ENCODE data around the gene FCER2. TPM values are rescaled to one million over a fixed set of nuclear protein-coding genes. Genes with fewer than 3 reads are reported as not detected.
"Not testable (repeated sequence)": the region's sequence is repeated elsewhere in the genome, so short reads cannot be mapped to it uniquely, and the experiment has no call there.

FCER2 gene
- total RNA-seq, 1 donor from 2014 or later = 0.46 TPM

DNA sequence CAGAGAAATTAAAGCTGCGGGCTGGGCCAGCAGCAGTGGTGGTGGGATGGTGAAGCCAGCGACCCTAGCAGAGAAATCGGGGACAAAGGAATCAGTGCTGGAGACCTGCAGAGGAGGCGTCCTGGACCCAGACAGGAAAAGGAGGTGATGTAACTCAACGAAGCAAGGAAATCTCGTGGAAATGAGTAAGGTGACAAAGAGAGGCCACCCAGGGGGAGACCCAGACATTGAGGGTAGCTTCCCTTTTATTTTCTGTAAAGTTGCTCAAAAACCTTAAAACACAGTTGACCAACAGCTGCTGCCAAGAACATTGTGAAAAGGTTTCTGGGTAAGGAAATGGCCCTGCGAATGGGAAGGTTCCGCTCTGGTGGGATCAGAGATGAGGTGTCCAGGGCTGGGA lies 46.4 kb downstream of the FCER2 start:
- Mint-ChIP-seq H3K36me3 (ENCODE audit: low read depth) (no peaks in the 10 kb centered on the region), H3K9me3 (no peaks in the 10 kb centered on the region), H3K4me3 (ENCODE audit: low read depth) (no peak overlapping the region), H3K4me1 (ENCODE audit: low read depth) (peaks cover 22% of the 10 kb centered on the region), H3K27ac (no peak overlapping the region), H3K27me3 (ENCODE audit: low read depth) (peaks cover 3% of the 10 kb centered on the region)
- DNase-seq (ENCODE audit: low spot score) = no peak
- intact Hi-C loops (cut with micrococcal nuclease) = no loop called here

DNA sequence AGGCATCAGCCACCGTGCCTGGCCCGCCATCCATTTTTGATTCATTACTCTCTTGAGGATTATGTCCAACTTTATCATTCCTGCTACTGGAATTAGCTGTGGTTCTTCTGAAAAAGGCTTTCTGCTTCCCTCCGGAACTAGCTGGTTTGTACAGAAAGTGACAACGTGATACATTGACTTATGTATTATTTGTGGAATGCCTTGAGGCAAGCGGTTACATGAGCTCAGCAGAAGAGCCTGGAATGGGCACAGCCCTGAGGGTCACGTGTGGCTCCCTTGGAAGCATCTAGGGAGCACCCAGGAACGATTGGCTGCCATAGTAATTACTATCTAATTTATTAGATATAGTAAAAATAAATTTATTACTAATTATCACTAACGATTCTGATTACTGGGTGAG lies 47.5 kb downstream of the FCER2 start:
- Mint-ChIP-seq H3K4me3 (ENCODE audit: low read depth) (no peak overlapping the region), H3K4me1 (ENCODE audit: low read depth) (peaks cover 22% of the 10 kb centered on the region), H3K27me3 (ENCODE audit: low read depth) (peaks cover 3% of the 10 kb centered on the region), H3K36me3 (ENCODE audit: low read depth) (no peaks in the 10 kb centered on the region), H3K27ac (no peak overlapping the region), H3K9me3 (no peaks in the 10 kb centered on the region)
- no peak for DNase-seq (ENCODE audit: low spot score)
- intact Hi-C loops (cut with micrococcal nuclease) = no loop called here

DNA sequence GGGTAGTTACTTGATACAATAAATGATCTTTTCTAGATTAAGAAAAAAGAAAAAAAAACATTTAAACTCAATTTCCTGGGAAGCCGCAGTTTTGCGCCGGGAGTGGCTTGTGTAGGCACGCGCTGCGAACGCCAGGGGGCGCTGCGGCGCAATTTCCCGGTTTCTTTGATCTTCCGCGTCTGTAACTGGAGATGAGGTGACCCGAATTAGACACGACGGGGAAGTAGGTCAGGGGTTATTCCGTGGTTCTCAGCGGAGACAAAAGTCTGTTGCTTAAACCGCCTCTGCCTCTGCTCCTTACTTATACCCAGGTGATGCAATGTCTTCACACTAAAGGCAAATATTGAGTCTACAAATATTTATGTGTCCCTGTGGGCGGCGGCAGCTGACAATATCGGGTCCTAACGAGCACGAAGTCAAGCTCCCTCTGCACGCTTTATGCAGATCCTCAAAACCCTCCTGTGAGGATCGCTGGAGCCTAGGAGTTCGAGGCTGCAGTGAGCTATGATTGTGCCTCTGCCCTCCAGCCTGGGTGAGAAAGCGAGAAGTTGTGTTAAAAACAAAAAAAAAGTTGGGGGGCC lies 49.8 kb downstream of the FCER2 start:
- Mint-ChIP-seq H3K4me3 (ENCODE audit: low read depth) (peak overlapping the region; percentile 52), H3K36me3 (ENCODE audit: low read depth) (peaks cover 4% of the 10 kb centered on the region), H3K27ac (peak overlapping the region; percentile 72), H3K4me1 (ENCODE audit: low read depth) (peaks cover 12% of the 10 kb centered on the region), H3K9me3 (no peaks in the 10 kb centered on the region), H3K27me3 (ENCODE audit: low read depth) (peaks cover 3% of the 10 kb centered on the region)
- intact Hi-C loops (cut with micrococcal nuclease) = loop anchor here (1.0 kb wide), 2 partner anchors 28 to 147 kb away; partner anchors contain the start of gene TRAPPC5
- DNase-seq (ENCODE audit: low spot score) = peak; percentile 79

DNA sequence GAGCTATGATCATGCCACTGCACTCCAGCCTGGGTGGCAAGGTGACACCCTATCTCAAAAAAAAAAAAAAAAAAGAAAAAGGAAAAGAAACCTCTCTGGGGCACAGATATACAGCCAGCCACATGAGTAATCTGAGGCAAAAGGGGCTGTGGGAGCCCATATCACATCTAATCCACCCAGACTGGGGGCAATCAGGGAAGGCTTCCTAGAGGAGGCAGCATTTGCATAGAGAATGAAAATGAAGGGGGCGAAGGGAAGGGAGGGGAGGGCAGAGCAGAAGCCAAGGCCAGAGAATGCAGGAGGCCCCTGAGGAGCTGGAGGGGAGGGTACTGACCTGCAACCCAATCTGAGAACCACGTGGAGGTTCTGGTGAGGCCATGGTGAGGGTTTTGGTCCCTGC lies 51.8 kb downstream of the FCER2 start:
- Mint-ChIP-seq H3K27ac (no peak overlapping the region), H3K36me3 (ENCODE audit: low read depth) (peaks cover 9% of the 10 kb centered on the region), H3K4me3 (ENCODE audit: low read depth) (no peak overlapping the region), H3K9me3 (no peaks in the 10 kb centered on the region), H3K27me3 (ENCODE audit: low read depth) (peaks cover 3% of the 10 kb centered on the region), H3K4me1 (ENCODE audit: low read depth) (peaks cover 9% of the 10 kb centered on the region)
- no peak for DNase-seq (ENCODE audit: low spot score)
- intact Hi-C loops (cut with micrococcal nuclease) = no loop called here

DNA sequence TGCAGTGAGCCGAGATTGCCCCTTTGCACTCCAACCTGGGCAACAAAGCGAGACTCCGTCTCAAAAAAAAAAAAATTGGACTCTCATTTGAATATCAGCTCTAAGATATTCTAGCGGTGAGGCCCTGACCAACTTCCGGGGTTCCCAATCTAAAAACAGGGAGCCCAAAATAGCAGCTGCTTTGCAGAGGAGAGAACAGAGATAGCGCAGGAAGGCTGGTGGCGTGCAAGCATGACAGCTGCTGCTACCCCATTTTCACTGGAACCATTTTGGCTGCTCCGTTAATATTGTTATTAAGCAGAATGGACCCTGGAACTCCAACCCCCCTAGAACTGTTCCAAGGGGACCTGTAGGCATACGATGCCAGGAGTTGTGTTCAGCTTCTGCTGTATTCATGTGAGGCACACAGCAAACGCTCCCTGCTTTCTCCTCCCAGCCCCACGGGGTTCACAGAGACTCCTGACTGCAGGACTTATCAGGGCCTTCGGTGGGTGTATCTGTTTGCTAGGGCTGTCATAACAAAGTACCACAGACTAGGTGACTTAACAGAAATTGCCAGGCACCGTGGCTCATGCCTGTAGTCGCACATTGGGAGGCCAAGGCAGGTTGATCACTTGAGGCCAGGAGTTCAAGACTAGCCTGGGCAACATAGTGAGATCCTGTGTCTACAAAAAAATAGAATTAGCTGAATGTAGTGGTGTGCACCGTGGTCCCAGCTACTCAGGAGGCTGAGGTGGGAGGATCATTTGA lies 53.5 kb downstream of the FCER2 start:
- peaks cover 9% of the 10 kb centered on the region for H3K4me1 Mint-ChIP-seq (ENCODE audit: low read depth)
- H3K27ac Mint-ChIP-seq = no peak overlapping the region
- peaks cover 3% of the 10 kb centered on the region for H3K27me3 Mint-ChIP-seq (ENCODE audit: low read depth)
- H3K36me3 Mint-ChIP-seq (ENCODE audit: low read depth) = peaks cover 16% of the 10 kb centered on the region
- no peaks in the 10 kb centered on the region for H3K9me3 Mint-ChIP-seq
- H3K4me3 Mint-ChIP-seq (ENCODE audit: low read depth) = no peak overlapping the region
- DNase-seq (ENCODE audit: low spot score) = no peak
- intact Hi-C loops (cut with micrococcal nuclease) = no loop called here

DNA sequence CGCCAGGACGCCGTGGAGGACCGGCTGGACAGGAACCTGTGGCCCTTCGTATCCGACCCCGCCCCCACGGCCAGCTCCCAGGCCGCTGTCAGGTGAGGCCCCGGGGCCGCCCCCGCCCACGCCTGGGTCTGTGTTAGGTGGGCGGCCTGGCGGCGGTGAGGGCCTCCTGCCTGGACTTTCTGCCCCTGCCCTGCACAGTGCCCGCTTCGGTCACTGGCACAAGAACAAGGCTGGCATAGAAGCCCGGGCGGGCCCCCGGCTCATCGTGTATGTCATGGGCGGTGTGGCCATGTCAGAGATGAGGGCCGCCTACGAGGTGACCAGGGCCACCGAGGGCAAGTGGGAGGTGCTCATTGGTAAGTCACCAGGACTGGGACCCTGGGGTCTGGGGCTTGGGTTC lies 54.8 kb downstream of the FCER2 start:
- H3K36me3 Mint-ChIP-seq (ENCODE audit: low read depth) = peaks cover 24% of the 10 kb centered on the region
- no peak overlapping the region for H3K4me3 Mint-ChIP-seq (ENCODE audit: low read depth)
- no peaks in the 10 kb centered on the region for H3K9me3 Mint-ChIP-seq
- intact Hi-C loops (cut with micrococcal nuclease) = no loop called here
- H3K27me3 Mint-ChIP-seq (ENCODE audit: low read depth) = peaks cover 3% of the 10 kb centered on the region
- no peak for DNase-seq (ENCODE audit: low spot score)
- H3K4me1 Mint-ChIP-seq (ENCODE audit: low read depth) = peaks cover 2% of the 10 kb centered on the region
- H3K27ac Mint-ChIP-seq = no peak overlapping the region

DNA sequence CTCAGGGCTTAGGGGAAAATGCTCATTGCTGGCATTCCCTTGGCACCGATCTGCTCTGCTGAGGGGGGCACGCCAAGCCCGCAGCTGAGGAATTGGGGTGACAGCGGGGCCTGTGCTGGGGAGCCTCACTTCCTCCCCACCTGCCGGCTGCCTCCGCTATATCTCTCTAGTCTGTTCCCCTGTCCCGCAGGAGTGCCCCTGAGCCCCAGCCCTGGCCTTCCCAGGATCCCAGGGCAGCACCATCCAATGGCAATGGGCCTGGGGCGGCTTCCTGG lies 55.6 kb downstream of the FCER2 start:
- Mint-ChIP-seq H3K4me1 (ENCODE audit: low read depth) (no peaks in the 10 kb centered on the region), H3K9me3 (no peaks in the 10 kb centered on the region), H3K36me3 (ENCODE audit: low read depth) (peaks cover 24% of the 10 kb centered on the region), H3K27me3 (ENCODE audit: low read depth) (no peaks in the 10 kb centered on the region), H3K4me3 (ENCODE audit: low read depth) (no peak overlapping the region), H3K27ac (no peak overlapping the region)
- intact Hi-C loops (cut with micrococcal nuclease) = no loop called here
- no peak for DNase-seq (ENCODE audit: low spot score)

DNA sequence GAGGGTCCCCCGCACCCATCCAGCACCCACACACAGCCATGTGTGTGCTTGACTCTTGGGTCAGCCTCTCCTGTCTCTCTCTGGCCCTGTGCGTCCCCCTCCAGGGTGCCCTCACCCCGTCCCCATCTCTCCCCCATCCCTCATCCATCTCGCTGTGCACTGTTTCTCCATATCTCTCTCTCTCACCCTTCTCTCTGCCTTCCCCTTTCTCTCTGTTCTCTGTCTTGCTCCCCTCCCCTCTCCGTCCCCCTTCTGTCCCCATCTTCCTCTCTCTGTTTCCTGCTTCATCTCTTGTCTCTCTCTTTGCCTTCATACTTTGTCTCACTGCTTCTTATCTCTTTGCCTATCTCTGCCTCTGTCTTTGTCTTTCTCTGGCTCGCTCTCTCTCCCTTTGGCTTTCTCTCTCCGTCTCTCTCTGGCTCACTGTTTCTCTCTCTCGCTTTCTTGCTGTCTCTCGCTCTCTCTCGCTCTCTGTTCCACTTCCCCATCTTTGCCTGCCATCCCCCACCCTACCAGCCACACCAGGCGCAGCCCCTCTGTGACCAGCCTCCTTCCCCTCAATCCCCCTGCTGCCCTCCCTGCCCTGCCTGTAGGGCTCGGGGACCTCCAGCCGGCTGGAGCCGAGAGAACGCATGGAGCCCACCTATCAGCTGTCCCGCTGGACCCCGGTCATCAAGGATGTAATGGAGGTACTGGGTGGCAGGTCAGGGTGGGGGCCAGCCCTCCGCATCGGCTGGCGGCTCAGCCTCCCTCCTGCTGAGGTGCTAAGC lies 56.1 kb downstream of the FCER2 start:
- DNase-seq (ENCODE audit: low spot score) = no peak
- Mint-ChIP-seq H3K4me3 (ENCODE audit: low read depth) (no peak overlapping the region), H3K27ac (no peak overlapping the region), H3K9me3 (no peaks in the 10 kb centered on the region), H3K4me1 (ENCODE audit: low read depth) (no peaks in the 10 kb centered on the region), H3K36me3 (ENCODE audit: low read depth) (peaks cover 24% of the 10 kb centered on the region), H3K27me3 (ENCODE audit: low read depth) (no peaks in the 10 kb centered on the region)
- intact Hi-C loops (cut with micrococcal nuclease) = no loop called here

DNA sequence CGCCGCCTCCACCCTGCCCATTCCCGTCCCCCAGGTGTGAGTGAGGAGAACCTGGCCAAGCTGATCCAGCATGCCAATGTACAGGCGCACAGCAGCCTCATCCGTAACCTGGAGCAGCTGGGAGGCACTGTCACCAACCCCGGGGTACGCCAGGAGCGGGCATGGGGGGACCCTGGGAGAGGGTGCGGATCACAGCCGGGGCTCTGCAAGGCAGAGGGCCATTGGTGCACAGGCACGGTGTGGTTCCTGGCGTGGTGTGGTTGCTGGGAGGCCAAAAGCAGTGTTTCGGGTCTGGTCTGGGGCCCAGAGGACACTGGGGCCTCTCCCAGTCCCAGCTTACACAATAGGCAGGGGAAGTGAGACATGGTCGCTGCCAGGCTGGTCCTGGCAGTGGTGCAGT lies 56.8 kb downstream of the FCER2 start:
- Mint-ChIP-seq H3K4me1 (ENCODE audit: low read depth) (no peaks in the 10 kb centered on the region), H3K27ac (no peak overlapping the region), H3K9me3 (no peaks in the 10 kb centered on the region), H3K27me3 (ENCODE audit: low read depth) (no peaks in the 10 kb centered on the region), H3K36me3 (ENCODE audit: low read depth) (peaks cover 25% of the 10 kb centered on the region), H3K4me3 (ENCODE audit: low read depth) (no peak overlapping the region)
- intact Hi-C loops (cut with micrococcal nuclease) = no loop called here
- DNase-seq (ENCODE audit: low spot score) = no peak

DNA sequence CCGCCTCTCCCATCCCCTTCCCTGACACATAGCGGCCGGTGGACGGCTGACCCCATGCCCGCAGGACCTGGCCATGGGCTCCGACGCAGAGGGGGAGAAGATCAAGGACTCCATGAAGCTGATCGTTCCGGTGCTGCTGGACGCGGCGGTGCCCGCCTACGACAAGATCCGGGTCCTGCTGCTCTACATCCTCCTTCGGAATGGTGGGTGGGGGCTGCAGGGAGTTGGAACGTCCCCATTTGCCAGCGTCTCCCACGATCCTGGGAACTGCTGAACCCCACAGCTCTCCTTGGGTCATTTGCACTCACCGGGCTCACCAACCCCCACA lies 57.4 kb downstream of the FCER2 start:
- H3K9me3 Mint-ChIP-seq = no peaks in the 10 kb centered on the region
- no peak overlapping the region for H3K27ac Mint-ChIP-seq
- H3K27me3 Mint-ChIP-seq (ENCODE audit: low read depth) = no peaks in the 10 kb centered on the region
- H3K4me3 Mint-ChIP-seq (ENCODE audit: low read depth) = no peak overlapping the region
- peaks cover 31% of the 10 kb centered on the region for H3K36me3 Mint-ChIP-seq (ENCODE audit: low read depth)
- H3K4me1 Mint-ChIP-seq (ENCODE audit: low read depth) = peaks cover 6% of the 10 kb centered on the region
- no peak for DNase-seq (ENCODE audit: low spot score)
- intact Hi-C loops (cut with micrococcal nuclease) = no loop called here

DNA sequence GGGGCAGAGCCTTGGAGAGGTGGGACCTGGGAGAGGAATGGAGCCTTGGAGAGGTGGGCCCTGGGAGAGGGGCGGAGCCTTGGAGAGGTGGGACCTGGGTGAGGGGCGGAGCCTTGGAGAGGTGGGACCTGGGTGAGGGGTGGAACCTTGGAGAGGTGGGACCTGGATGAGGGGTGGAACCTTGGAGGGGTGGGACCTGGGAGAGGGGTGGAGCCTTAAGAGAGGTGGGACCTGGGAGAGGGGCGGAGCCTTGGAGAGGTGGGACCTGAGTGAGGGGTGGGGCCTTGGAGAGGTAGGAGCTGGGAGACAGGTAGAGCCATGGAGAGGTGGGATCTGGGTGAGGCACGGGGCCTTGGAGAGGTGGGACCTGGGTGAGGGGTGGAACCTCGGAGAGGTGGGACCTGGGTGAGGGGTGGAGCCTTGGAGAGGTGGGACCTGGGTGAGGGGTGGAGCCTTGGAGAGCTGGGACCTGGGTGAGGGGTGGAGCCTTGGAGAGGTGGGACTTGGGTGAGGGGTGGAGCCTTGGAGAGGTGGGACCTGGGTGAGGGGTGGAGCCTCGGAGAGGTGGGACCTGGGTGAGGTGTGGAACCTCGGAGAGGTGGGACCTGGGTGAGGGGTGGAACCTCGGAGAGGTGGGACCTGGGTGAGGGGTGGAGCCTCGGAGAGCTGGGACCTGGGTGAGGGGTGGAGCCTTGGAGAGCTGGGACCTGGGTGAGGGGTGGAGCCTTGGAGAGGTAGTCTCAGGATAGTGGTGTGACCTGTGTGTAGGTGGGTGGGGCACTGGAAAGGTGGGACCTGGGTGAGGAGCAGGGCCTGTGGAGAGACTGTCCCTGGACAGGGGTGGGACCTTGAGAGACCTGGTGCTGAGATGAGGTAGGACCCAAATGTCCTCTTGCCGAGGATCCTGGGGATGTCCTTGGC lies 58.0 kb downstream of the FCER2 start:
- H3K27me3 Mint-ChIP-seq (ENCODE audit: low read depth); H3K4me3 Mint-ChIP-seq (ENCODE audit: low read depth); H3K27ac Mint-ChIP-seq; intact Hi-C loops (cut with micrococcal nuclease); H3K9me3 Mint-ChIP-seq; DNase-seq (ENCODE audit: low spot score): not testable (repeated sequence)
- H3K36me3 Mint-ChIP-seq (ENCODE audit: low read depth) = peaks cover 31% of the 10 kb centered on the region
- H3K4me1 Mint-ChIP-seq (ENCODE audit: low read depth) = peaks cover 11% of the 10 kb centered on the region

DNA sequence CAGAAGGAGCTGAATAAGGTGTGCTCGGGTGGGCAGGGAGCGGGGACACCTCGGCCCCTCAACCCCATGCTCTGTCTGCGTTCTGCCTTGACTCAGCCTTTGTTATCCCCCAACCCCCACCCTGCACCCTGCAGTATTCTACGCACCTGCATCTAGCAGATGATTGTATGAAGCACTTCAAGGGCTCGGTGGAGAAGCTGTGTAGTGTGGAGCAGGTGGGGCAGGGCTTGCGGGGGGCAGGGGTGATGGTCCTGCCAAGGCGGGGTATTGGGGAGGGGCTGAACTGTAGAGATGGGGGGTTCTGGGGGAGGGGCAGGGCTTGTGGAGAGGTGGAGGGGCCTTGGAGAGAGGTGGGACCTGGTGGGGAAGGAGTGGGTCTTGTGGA lies 58.9 kb downstream of the FCER2 start:
- no peak overlapping the region for H3K4me3 Mint-ChIP-seq (ENCODE audit: low read depth)
- peaks cover 31% of the 10 kb centered on the region for H3K36me3 Mint-ChIP-seq (ENCODE audit: low read depth)
- H3K4me1 Mint-ChIP-seq (ENCODE audit: low read depth) = peaks cover 14% of the 10 kb centered on the region
- intact Hi-C loops (cut with micrococcal nuclease) = no loop called here
- no peaks in the 10 kb centered on the region for H3K27me3 Mint-ChIP-seq (ENCODE audit: low read depth)
- no peaks in the 10 kb centered on the region for H3K9me3 Mint-ChIP-seq
- no peak overlapping the region for H3K27ac Mint-ChIP-seq
- DNase-seq (ENCODE audit: low spot score) = no peak

All from activated T-helper 2 cell treated with anti-CD3 and anti-CD28 coated beads, Interferon-gamma antibody, Interleukin-2, Interleukin-4, amounts not matched to agents 10 μg/mL and 5 μg/mL and 100 μg/mL, durations not matched to agents 14 hours and 24 hours and 36 hours (primary cell).